B cell (primary cell): ENCODE results near the gene IFNA16.

Experiments used
- EZH2 ChIP-seq: IDR thresholded peaks from 2 replicates; pipeline ENCODE4 v1.6.1; 2012; ENCODE audit warnings: borderline replicate concordance, low read depth, mild to moderate bottlenecking, moderate library complexity, low read length; ENCODE audit not compliant: insufficient read depth, poor library complexity, severe bottlenecking
- TF ChIP-seq, protein P1 (sequence below): fragments of 200-600 bp; IDR thresholded peaks from one replicate; pipeline ENCODE4 v1.8.0; 2022; ENCODE audit warnings: antibody characterized with exemption, mild to moderate bottlenecking

DNA sequence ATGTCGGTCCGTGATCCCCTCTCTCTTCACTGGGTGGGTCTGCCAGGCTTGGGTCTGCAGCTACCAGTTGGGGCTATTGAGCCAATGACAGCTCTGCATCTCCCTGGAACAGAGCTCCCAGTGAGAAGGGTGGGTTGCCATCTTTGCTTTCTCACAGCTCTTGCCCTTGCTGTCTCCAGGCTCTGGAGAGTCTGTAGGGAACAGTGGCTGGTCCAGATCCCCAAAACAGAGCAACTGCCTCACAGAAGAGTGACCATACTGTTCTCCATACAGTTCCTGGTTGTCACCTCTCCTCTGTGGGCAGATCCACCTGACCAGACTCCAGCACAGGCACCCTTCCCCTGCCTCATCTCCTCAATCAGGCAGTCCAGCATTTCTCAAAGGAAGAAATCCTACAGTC lies 16.1 kb upstream of the IFNA16 start:
- TF ChIP-seq, protein P1, sequence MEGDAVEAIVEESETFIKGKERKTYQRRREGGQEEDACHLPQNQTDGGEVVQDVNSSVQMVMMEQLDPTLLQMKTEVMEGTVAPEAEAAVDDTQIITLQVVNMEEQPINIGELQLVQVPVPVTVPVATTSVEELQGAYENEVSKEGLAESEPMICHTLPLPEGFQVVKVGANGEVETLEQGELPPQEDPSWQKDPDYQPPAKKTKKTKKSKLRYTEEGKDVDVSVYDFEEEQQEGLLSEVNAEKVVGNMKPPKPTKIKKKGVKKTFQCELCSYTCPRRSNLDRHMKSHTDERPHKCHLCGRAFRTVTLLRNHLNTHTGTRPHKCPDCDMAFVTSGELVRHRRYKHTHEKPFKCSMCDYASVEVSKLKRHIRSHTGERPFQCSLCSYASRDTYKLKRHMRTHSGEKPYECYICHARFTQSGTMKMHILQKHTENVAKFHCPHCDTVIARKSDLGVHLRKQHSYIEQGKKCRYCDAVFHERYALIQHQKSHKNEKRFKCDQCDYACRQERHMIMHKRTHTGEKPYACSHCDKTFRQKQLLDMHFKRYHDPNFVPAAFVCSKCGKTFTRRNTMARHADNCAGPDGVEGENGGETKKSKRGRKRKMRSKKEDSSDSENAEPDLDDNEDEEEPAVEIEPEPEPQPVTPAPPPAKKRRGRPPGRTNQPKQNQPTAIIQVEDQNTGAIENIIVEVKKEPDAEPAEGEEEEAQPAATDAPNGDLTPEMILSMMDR = no peak
- TF ChIP-seq EZH2 = no peak
